ENCODE results near the gene FUT2. TPM values are rescaled to one million over a fixed set of nuclear protein-coding genes. Genes with fewer than 3 reads are reported as not detected.
"Not testable (repeated sequence)": the region's sequence is repeated elsewhere in the genome, so short reads cannot be mapped to it uniquely, and the experiment has no call there.

Gene FUT2
- total RNA-seq, 2 donors from 2014 or later, result not detected

- intact Hi-C loops (cut with DNase I), result no loop called here
- DNase-seq (no peak), ATAC-seq (no peak)
These were observed 8.0 kb upstream of the FUT2 start for GRCh38 chr19:48687776-48688175.

GRCh38 chr19:48689449-48689848 lies 6.3 kb upstream of the FUT2 start:
- intact Hi-C loops (cut with DNase I), result no loop called here
- DNase-seq, result no peak
- no peak for ATAC-seq

- DNase-seq; ATAC-seq; intact Hi-C loops (cut with DNase I): not testable (repeated sequence)
These were observed 2.1 kb upstream of the FUT2 start for GRCh38 chr19:48693629-48694028.

- ATAC-seq (peak; percentile 12 to 66), DNase-seq (no peak)
- intact Hi-C loops (cut with DNase I), result no loop called here
These were observed 711 bp downstream of the FUT2 start for GRCh38 chr19:48696353-48697010.

- ATAC-seq (no peak), DNase-seq (no peak)
- intact Hi-C loops (cut with DNase I), result no loop called here
These were observed 2.3 kb downstream of the FUT2 start for GRCh38 chr19:48698046-48698445.

GRCh38 chr19:48702701-48703100 lies 6.9 kb downstream of the FUT2 start:
- ATAC-seq, result no peak
- intact Hi-C loops (cut with DNase I), result no loop called here

GRCh38 chr19:48703316-48703715 lies 7.5 kb downstream of the FUT2 start:
- ATAC-seq (no peak), DNase-seq (no peak)
- intact Hi-C loops (cut with DNase I), result no loop called here

More at GRCh38 chr19:48702701-48703100, 6.9 kb downstream of the FUT2 start:
- DNase-seq, result no peak

- ATAC-seq (no peak), DNase-seq (no peak)
- intact Hi-C loops (cut with DNase I), result no loop called here
These were observed 9.7 kb downstream of the FUT2 start for GRCh38 chr19:48705431-48705830.

- ATAC-seq (no peak), DNase-seq (no peak)
- intact Hi-C loops (cut with DNase I), result no loop called here
These were observed 12.7 kb downstream of the FUT2 start for GRCh38 chr19:48708471-48708870.

- no peak for DNase-seq
- intact Hi-C loops (cut with DNase I), result no loop called here
- ATAC-seq, result no peak
These were observed 15.4 kb downstream of the FUT2 start for GRCh38 chr19:48711106-48711662.

- no peak for ATAC-seq
- intact Hi-C loops (cut with DNase I), result no loop called here
- no peak for DNase-seq
These were observed 17.5 kb downstream of the FUT2 start for GRCh38 chr19:48713041-48713863.

GRCh38 chr19:48713864-48714755 lies 18.3 kb downstream of the FUT2 start:
- peak; percentile 100 for DNase-seq
- intact Hi-C loops (cut with DNase I), result no loop called here
- ATAC-seq, result peak; percentile 92 to 93

GRCh38 chr19:48714759-48715675 lies 19.2 kb downstream of the FUT2 start:
- DNase-seq (peak; percentile 35), ATAC-seq (no peak)
- intact Hi-C loops (cut with DNase I), result no loop called here

- no peak for ATAC-seq
- intact Hi-C loops (cut with DNase I), result no loop called here
- DNase-seq, result no peak
These were observed 20.0 kb downstream of the FUT2 start for GRCh38 chr19:48715681-48716171.

- peak; percentile 16 to 19 for ATAC-seq
- DNase-seq, result peak; percentile 70
- intact Hi-C loops (cut with DNase I), result no loop called here
These were observed 21.0 kb downstream of the FUT2 start for GRCh38 chr19:48716562-48717291.

GRCh38 chr19:48718106-48718505 lies 22.3 kb downstream of the FUT2 start:
- DNase-seq; ATAC-seq; intact Hi-C loops (cut with DNase I): not testable (repeated sequence)

- intact Hi-C loops (cut with DNase I), result no loop called here
- ATAC-seq, result no peak
- no peak for DNase-seq
These were observed 23.0 kb downstream of the FUT2 start for GRCh38 chr19:48718711-48719231.
